WERI-Rb-1 (cell line): ENCODE results near the gene ATP5MC3.

ENCODE experiments used
- DNase-seq: peaks from one replicate; pipeline ENCODE4 v3.0.0-alpha.2; 2020
- H3K27ac ChIP-seq: fragments of 250-450 bp; sonication (Bioruptor Pico); 2 replicates; pipeline ENCODE4 v1.5.1; 2020; ENCODE audit warnings: mild to moderate bottlenecking, moderate library complexity
- H3K27me3 ChIP-seq: fragments of 250-450 bp; sonication (Bioruptor Pico); 2 replicates; pipeline ENCODE4 v1.5.1; 2021; ENCODE audit warnings: mild to moderate bottlenecking, low read depth, moderate library complexity; ENCODE audit not compliant: insufficient read depth, severe bottlenecking
- H3K36me3 ChIP-seq: fragments of 250-450 bp; sonication (Bioruptor Pico); 2 replicates; pipeline ENCODE4 v1.5.1; 2020; ENCODE audit warnings: mild to moderate bottlenecking, moderate library complexity
- H3K4me3 ChIP-seq: 2 replicates; pipeline ENCODE4 v1.5.1; 2011; ENCODE audit warnings: low read depth, mild to moderate bottlenecking, control low read depth, low read length
- H3K9me3 ChIP-seq: fragments of 250-450 bp; sonication (Bioruptor Pico); 2 replicates; pipeline ENCODE4 v1.5.1; 2021; ENCODE audit warnings: mild to moderate bottlenecking, moderate library complexity; ENCODE audit not compliant: severe bottlenecking
- TF ChIP-seq, protein P1 (sequence below): IDR thresholded peaks from 2 replicates; pipeline ENCODE4 v1.5.1; 2011; ENCODE audit warnings: low read depth, mild to moderate bottlenecking, control low read depth, inconsistent platforms, low read length

Gene ATP5MC3

DNA sequence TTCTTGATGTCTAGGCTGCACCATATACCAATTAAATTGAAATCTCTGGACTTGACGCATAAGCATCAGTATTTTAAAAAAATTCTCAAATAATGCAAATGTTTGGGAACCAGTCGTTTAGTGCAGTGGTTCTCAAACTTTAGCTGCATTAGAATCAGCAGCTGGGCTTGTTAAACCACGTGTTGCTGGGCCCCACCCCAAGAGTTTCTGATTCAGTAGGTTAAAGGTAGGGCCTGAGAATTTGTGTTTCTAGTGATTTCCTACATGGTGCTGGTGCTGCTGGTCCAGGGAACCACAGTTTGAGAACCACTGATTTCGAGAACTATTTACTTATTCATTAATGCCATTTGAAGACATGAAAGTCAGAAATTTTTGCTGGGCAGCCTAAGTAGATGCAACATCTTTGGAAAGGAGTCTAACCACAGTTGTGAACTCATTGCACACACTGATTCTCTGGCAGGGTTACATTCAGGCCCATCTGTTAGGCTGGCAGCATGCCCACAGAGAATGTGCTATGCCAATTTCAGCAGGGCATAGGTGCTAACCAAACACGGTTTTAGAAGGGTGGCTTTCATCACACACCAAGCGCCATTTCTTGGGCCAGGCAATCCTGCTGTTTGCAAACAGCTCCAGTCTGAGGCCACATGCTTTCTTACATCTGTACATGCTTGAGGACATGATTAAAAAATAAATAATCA, 26.4 kb upstream of the ATP5MC3 start:
- H3K27me3 ChIP-seq, result no peaks in the 10 kb centered on the region
- DNase-seq, result no peak
- no peaks in the 10 kb centered on the region for H3K36me3 ChIP-seq
- no peak overlapping the region for H3K4me3 ChIP-seq
- no peak overlapping the region for H3K27ac ChIP-seq
- TF ChIP-seq, protein P1, sequence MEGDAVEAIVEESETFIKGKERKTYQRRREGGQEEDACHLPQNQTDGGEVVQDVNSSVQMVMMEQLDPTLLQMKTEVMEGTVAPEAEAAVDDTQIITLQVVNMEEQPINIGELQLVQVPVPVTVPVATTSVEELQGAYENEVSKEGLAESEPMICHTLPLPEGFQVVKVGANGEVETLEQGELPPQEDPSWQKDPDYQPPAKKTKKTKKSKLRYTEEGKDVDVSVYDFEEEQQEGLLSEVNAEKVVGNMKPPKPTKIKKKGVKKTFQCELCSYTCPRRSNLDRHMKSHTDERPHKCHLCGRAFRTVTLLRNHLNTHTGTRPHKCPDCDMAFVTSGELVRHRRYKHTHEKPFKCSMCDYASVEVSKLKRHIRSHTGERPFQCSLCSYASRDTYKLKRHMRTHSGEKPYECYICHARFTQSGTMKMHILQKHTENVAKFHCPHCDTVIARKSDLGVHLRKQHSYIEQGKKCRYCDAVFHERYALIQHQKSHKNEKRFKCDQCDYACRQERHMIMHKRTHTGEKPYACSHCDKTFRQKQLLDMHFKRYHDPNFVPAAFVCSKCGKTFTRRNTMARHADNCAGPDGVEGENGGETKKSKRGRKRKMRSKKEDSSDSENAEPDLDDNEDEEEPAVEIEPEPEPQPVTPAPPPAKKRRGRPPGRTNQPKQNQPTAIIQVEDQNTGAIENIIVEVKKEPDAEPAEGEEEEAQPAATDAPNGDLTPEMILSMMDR, result no peak
- H3K9me3 ChIP-seq, result no peaks in the 10 kb centered on the region

DNA sequence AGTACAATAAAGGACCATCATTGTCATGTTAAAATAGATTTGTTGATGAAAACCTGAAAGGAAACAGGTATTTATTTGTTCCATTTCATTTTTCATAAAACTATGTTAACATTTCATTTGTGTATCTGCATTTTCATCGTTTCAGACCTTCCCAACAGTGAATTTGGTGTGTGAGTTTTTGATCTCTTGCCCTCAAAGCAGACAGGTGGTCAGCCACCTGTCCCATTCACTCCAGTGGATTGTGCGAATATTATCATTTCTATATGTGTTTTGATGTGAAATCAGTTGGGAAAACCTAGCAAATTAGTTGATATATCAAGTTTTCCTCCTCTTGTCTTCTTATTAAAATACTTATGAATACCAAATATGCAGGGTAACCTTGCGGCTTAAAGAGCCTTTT, 25.4 kb upstream of the ATP5MC3 start:
- TF ChIP-seq, protein P1, result no peak
- no peaks in the 10 kb centered on the region for H3K9me3 ChIP-seq
- no peak overlapping the region for H3K27ac ChIP-seq
- no peaks in the 10 kb centered on the region for H3K27me3 ChIP-seq
- no peaks in the 10 kb centered on the region for H3K36me3 ChIP-seq
- H3K4me3 ChIP-seq, result no peak overlapping the region
- DNase-seq, result no peak

DNA sequence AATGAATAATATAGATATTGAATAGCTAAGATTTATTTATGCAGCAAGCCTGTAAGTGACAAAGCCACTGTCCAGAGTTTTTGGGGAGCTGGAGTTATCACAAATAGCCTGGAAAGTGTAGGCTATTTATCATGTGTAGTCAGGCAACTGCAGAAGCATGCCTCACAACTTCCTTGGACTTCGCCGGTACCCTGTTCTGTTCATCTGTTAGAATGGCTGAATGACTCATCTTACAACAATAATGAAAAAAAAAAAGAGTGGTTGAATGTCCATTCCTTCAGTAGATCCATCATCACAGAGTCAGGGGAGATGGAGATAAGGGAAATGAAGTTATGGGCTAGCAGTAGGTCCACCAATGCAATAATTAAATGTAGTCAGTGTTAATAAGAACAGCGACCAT, 24.0 kb upstream of the ATP5MC3 start:
- DNase-seq, result no peak

DNA sequence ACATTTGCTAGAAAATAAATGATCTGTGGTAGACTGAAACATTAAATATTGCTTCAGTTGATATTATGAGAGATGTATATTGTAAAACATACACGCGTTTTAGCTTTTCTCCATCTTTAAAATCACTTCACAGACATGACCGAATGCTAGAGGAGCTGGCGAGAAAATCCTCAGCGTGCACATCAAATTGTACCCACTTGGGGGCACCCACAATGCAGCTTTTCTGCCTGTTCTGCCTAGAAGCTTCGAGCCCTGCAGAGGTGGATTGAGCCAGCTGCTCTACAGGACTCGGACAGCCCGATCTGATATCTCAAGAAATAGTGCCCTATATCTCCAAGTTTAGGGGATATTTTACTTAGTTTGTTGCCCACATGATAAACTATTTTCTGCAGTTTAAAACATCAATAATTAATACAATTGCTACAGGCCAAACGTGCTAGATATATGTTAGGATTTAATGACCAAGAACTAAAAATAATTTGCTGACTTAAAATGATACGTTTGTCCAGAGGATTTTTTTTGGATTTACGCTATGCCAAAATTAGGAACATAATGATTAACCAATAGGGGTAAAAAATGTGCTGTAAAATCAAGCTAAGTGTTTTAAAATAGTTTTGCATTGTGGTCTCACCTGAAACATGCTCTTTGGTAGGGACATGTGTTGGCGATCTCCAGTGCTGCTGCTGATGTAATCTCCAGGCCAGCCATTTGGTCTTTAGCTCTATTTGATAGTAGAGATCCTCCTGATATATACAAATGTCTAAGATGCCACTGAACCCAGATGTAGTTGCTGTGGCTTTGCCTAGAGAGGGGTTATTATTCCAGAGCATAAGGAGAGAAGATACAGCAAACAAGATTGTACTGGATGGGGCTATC, 22.3 kb upstream of the ATP5MC3 start:
- no peaks in the 10 kb centered on the region for H3K27me3 ChIP-seq
- H3K9me3 ChIP-seq, result no peaks in the 10 kb centered on the region
- no peak overlapping the region for H3K27ac ChIP-seq
- DNase-seq, result peak; percentile 77
- TF ChIP-seq, protein P1, result peak; percentile 70
- no peak overlapping the region for H3K4me3 ChIP-seq
- H3K36me3 ChIP-seq, result no peaks in the 10 kb centered on the region

More for the DNA sequence above, 24.0 kb upstream of the ATP5MC3 start:
- Histone ChIP-seq H3K27ac (no peak overlapping the region), H3K9me3 (no peaks in the 10 kb centered on the region), H3K4me3 (no peak overlapping the region), H3K36me3 (no peaks in the 10 kb centered on the region), H3K27me3 (no peaks in the 10 kb centered on the region)
- TF ChIP-seq, protein P1, result no peak

DNA sequence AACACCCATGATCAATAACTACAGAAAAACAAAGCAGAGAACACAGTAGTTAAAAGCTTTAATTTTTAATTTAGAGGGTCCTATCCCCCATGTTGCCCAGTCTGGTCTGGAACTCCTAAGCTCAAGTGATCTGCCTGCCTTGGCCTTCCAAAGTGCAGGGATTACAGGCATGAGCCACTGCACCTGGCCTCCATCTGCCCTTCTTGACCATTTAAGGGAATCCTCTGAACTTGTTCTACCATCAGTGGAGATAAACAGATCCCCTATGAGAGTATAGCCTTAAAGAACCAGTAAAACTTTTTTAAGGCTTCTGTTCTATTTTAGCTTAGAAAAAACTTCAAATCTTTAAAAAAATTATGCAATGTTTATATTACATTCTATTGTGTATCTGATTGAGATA, 13.5 kb upstream of the ATP5MC3 start:
- Histone ChIP-seq H3K9me3 (no peaks in the 10 kb centered on the region), H3K4me3 (no peak overlapping the region), H3K27me3 (no peaks in the 10 kb centered on the region), H3K36me3 (no peaks in the 10 kb centered on the region), H3K27ac (no peak overlapping the region)
- DNase-seq, result peak; percentile 58
- TF ChIP-seq, protein P1, result no peak
